GM03348 (cell line): ENCODE results near the gene GAR1.
"Not testable (repeated sequence)": the region's sequence is repeated elsewhere in the genome, so short reads cannot be mapped to it uniquely, and the experiment has no call there.

ENCODE experiments used
- DNase-seq: peaks from one replicate; pipeline ENCODE4 v3.0.0; 2012; ENCODE audit warnings: low spot score

GAR1 gene

GRCh38 chr4:109815151-109816081 lies at the start of gene GAR1:
GAR1 (plus strand) TSS chr4:109815762; CDS start chr4:109816165, 403 bp downstream.
- DNase-seq: peak; percentile 94

- DNase-seq: not testable (repeated sequence)
Measured at GRCh38 chr4:109782092-109782491, 33.5 kb upstream of the GAR1 start.

GRCh38 chr4:109786846-109787245 lies 28.7 kb upstream of the GAR1 start:
- DNase-seq: no peak

GRCh38 chr4:109787807-109788206 lies 27.8 kb upstream of the GAR1 start:
- no peak for DNase-seq

- DNase-seq: no peak
Measured at GRCh38 chr4:109795059-109795458, 20.5 kb upstream of the GAR1 start.

GRCh38 chr4:109798866-109799265 lies 16.7 kb upstream of the GAR1 start:
- DNase-seq: no peak

GRCh38 chr4:109801099-109801789 lies 14.3 kb upstream of the GAR1 start:
- no peak for DNase-seq

GRCh38 chr4:109801895-109802319 lies 13.7 kb upstream of the GAR1 start, which contains the start of gene CFI:
CFI (minus strand) TSS chr4:109801999; CDS start chr4:109801971, 28 bp downstream.
- peak; percentile 59 for DNase-seq

GRCh38 chr4:109803924-109804571 lies 11.5 kb upstream of the GAR1 start:
- peak; percentile 24 for DNase-seq

GRCh38 chr4:109809655-109810054 lies 5.9 kb upstream of the GAR1 start:
- DNase-seq: no peak

GRCh38 chr4:109810552-109811387 lies 4.8 kb upstream of the GAR1 start:
- DNase-seq: no peak

- DNase-seq: no peak
Measured at GRCh38 chr4:109811707-109812106, 3.9 kb upstream of the GAR1 start.

GRCh38 chr4:109816082-109816442 lies 500 bp downstream of the GAR1 start:
- DNase-seq: peak; percentile 32

GRCh38 chr4:109816894-109817293 lies 1.3 kb downstream of the GAR1 start:
- no peak for DNase-seq

- DNase-seq: no peak
Measured at GRCh38 chr4:109818268-109818667, 2.7 kb downstream of the GAR1 start.

GRCh38 chr4:109820563-109820962 lies 5.0 kb downstream of the GAR1 start:
- DNase-seq: no peak

- no peak for DNase-seq
Measured at GRCh38 chr4:109821185-109821584, 5.6 kb downstream of the GAR1 start.

- DNase-seq: peak; percentile 44
Measured at GRCh38 chr4:109826719-109827118, 11.2 kb downstream of the GAR1 start.

GRCh38 chr4:109827672-109828071 lies 12.1 kb downstream of the GAR1 start, which contains the start of gene RRH:
RRH (plus strand) TSS chr4:109827972; CDS start chr4:109828028, 56 bp downstream.
- no peak for DNase-seq

GRCh38 chr4:109833756-109834155 lies 18.2 kb downstream of the GAR1 start:
- DNase-seq: no peak

GRCh38 chr4:109836985-109837384 lies 21.4 kb downstream of the GAR1 start:
- DNase-seq: no peak
